Femur (tissue), 1 donor: ENCODE data around the gene IRX5.

Source experiments
- DNase-seq: peaks from one replicate; pipeline ENCODE4 v3.0.0-alpha.2; 2017

IRX5 gene

GRCh38 chr16:54930005-54930868 lies at the start of gene IRX5:
TSS of gene IRX5 (plus strand) at chr16:54930865. CDS start at chr16:54931199, 334 bp downstream.
- peak; percentile 95 for DNase-seq

GRCh38 chr16:54882556-54882955 lies 48.1 kb upstream of the IRX5 start:
- no peak for DNase-seq

GRCh38 chr16:54883358-54883757 lies 47.3 kb upstream of the IRX5 start:
- DNase-seq = no peak

- no peak for DNase-seq
Observed at GRCh38 chr16:54886078-54886477, 44.6 kb upstream of the IRX5 start.

GRCh38 chr16:54890381-54890780 lies 40.3 kb upstream of the IRX5 start:
- DNase-seq = no peak

- no peak for DNase-seq
Observed at GRCh38 chr16:54891346-54891745, 39.3 kb upstream of the IRX5 start.

- DNase-seq = no peak
Observed at GRCh38 chr16:54892981-54893380, 37.7 kb upstream of the IRX5 start.

- no peak for DNase-seq
Observed at GRCh38 chr16:54897930-54898329, 32.7 kb upstream of the IRX5 start.

GRCh38 chr16:54901606-54902005 lies 29.1 kb upstream of the IRX5 start:
- no peak for DNase-seq

- DNase-seq = no peak
Observed at GRCh38 chr16:54903047-54903446, 27.6 kb upstream of the IRX5 start.

- DNase-seq = no peak
Observed at GRCh38 chr16:54911079-54911478, 19.6 kb upstream of the IRX5 start.

- no peak for DNase-seq
Observed at GRCh38 chr16:54912720-54913119, 17.9 kb upstream of the IRX5 start.

GRCh38 chr16:54921206-54921824 lies 9.3 kb upstream of the IRX5 start:
- DNase-seq = no peak

GRCh38 chr16:54923055-54923473 lies 7.6 kb upstream of the IRX5 start:
- no peak for DNase-seq

GRCh38 chr16:54923988-54924387 lies 6.7 kb upstream of the IRX5 start:
- DNase-seq = no peak

GRCh38 chr16:54926166-54926838 lies 4.4 kb upstream of the IRX5 start:
- DNase-seq = no peak

GRCh38 chr16:54927125-54928015 lies 3.3 kb upstream of the IRX5 start:
- DNase-seq = no peak

- DNase-seq = no peak
Observed at GRCh38 chr16:54928016-54928356, 2.7 kb upstream of the IRX5 start.

GRCh38 chr16:54928411-54929089 lies 2.1 kb upstream of the IRX5 start:
- peak; percentile 82 for DNase-seq

- DNase-seq = peak; percentile 100
Observed at GRCh38 chr16:54929090-54930004, 1.3 kb upstream of the IRX5 start.

- DNase-seq = no peak
Observed at GRCh38 chr16:54930869-54931119, 129 bp downstream of the IRX5 start.
